T-helper 2 cell treated with Interferon-gamma antibody and Interleukin-4, amounts not matched to agents 100 ng/mL and 5 ng/mL, for 36 hours (primary cell): ENCODE data around the gene S100PBP. TPM values are rescaled to one million over a fixed set of nuclear protein-coding genes. Genes with fewer than 3 reads are reported as not detected.

ENCODE experiments used
- intact Hi-C: fragments of 100-400 bp; cut with micrococcal nuclease; formaldehyde crosslinking; loops from one replicate; pipeline ENCODE4 v1.15.1; 2023
- total RNA-seq: library from RNA; stranded (reverse); gene quantifications from 2 replicates; pipeline ENCODE4 v1.2.3, GENCODE V29; 2022

Gene S100PBP
- 62.0 and 70.3 TPM in 2 replicates for total RNA-seq

GRCh38 chr1:32817159-32817814 lies at the start of gene S100PBP, which contains the start of gene YARS1:
S100PBP (plus strand) TSS chr1:32817653; CDS start chr1:32826100, 8,447 bp downstream.
YARS1 (minus strand) TSS chr1:32817358; CDS start chr1:32817244, 114 bp downstream.
- intact Hi-C loops = loop anchor here (1.0 to 5.0 kb wide), 6 partner anchors 18 to 745 kb away; partner anchors contain the start of genes AK2, RNF19B, TMEM39B and ZBTB8OS

- intact Hi-C loops = no loop called here
Measured at GRCh38 chr1:32768110-32768850, 49.2 kb upstream of the S100PBP start.

- intact Hi-C loops = no loop called here
Measured at GRCh38 chr1:32769524-32770220, 47.8 kb upstream of the S100PBP start.

GRCh38 chr1:32770221-32770731 lies 47.2 kb upstream of the S100PBP start:
- intact Hi-C loops = no loop called here

DNA sequence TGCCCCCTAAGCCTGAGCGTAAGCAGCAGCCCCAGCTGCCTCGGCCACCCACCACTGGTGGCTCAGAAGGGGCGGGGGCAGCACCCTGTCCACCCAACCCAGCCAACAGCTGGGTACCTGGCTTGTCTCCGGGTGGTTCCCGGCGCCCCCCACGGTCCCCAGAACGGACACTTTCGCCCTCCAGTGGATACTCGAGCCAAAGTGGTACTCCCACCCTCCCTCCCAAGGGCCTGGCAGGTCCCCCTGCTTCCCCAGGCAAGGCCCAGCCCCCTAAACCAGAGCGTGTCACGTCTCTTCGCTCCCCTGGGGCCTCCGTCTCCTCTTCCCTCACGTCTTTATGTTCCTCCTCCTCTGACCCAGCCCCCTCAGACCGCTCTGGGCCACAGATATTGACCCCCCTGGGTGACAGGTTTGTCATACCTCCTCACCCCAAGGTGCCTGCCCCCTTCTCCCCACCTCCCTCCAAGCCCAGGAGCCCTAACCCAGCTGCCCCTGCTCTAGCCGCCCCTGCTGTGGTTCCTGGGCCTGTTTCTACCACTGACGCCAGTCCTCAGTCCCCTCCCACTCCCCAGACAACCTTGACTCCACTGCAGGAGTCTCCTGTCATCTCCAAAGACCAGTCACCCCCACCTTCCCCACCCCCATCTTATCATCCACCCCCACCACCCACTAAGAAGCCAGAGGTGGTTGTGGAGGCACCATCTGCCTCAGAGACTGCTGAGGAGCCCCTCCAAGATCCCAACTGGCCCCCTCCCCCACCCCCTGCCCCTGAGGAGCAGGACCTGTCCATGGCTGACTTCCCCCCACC lies 46.5 kb upstream of the S100PBP start:
- intact Hi-C loops = no loop called here

DNA sequence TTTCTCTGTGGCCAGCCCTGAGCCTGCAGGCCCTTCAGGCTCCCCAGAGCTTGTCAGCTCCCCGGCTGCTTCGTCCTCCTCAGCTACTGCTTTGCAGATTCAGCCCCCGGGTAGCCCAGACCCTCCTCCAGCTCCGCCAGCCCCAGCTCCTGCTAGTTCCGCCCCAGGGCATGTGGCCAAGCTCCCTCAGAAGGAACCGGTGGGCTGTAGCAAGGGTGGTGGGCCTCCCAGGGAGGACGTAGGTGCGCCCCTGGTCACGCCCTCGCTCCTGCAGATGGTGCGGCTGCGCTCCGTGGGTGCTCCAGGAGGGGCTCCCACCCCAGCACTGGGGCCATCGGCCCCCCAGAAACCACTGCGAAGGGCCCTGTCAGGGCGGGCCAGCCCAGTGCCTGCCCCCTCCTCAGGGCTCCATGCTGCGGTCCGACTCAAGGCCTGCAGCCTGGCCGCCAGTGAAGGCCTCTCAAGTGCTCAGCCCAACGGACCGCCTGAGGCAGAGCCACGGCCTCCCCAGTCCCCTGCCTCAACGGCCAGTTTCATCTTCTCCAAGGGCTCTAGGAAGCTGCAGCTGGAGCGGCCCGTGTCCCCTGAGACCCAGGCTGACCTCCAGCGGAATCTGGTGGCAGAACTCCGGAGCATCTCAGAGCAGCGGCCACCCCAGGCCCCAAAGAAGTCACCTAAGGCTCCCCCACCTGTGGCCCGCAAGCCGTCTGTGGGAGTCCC lies 45.7 kb upstream of the S100PBP start:
- intact Hi-C loops = no loop called here

DNA sequence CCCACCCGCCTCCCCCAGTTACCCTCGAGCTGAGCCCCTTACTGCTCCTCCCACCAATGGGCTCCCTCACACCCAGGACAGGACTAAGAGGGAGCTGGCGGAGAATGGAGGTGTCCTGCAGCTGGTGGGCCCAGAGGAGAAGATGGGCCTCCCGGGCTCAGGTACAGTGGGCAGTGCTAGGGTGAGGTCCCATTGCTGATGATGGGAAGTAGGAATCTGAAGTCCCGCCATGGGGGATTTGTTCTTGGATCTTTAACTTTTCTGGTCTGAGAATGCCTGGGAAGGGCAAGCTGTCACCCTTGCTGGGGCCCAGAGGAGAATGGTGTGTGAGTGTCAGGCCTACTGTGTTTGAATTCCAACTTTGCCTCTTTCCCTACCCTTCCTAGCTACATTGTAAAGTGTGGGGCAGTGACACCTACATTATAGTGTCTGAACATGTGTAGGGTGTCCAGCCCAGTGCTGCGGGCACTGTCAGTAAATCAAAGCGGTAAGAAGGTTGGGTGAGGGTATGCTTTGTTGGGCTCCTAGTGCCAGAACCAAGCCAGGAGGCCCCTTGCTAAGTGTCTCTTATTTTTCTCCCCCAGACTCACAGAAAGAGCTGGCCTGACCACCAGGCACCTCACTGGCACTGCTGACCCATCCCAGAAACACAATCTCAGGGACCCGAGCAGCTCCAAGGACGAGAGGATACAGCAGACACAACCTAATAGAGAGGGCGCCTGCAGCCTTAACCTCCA lies 45.0 kb upstream of the S100PBP start:
- intact Hi-C loops = loop anchor here (1.0 kb wide), 2 partner anchors 60 to 252 kb away; no protein-coding TSS in a partner anchor

GRCh38 chr1:32773018-32773763 lies 44.3 kb upstream of the S100PBP start:
- intact Hi-C loops = loop anchor here (1.0 kb wide), 2 partner anchors 61 to 253 kb away; no protein-coding TSS in a partner anchor

DNA sequence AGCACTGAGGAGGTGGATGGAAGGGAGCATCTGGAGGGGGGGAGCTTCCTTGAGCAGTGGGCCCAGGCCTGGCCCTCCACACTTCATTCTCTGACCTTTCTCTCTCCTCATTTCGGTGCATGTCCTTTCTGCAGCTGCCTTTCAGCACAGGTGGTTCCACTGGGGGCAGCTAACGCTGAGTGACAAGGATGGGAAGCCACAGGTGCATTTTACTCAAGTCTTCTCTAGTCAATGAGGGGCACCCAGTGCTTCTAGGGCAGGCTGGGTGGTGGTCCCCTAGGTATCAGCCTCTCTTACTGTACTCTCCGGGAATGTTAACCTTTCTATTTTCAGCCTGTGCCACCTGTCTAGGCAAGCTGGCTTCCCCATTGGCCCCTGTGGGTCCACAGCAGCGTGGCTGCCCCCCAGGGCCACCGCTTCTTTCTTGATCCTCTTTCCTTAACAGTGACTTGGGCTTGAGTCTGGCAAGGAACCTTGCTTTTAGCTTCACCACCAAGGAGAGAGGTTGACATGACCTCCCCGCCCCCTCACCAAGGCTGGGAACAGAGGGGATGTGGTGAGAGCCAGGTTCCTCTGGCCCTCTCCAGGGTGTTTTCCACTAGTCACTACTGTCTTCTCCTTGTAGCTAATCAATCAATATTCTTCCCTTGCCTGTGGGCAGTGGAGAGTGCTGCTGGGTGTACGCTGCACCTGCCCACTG lies 43.5 kb upstream of the S100PBP start:
- intact Hi-C loops = loop anchor here (1.0 kb wide), 2 partner anchors 62 to 254 kb away; no protein-coding TSS in a partner anchor

GRCh38 chr1:32774464-32774808 lies 43.0 kb upstream of the S100PBP start:
- intact Hi-C loops = no loop called here

DNA sequence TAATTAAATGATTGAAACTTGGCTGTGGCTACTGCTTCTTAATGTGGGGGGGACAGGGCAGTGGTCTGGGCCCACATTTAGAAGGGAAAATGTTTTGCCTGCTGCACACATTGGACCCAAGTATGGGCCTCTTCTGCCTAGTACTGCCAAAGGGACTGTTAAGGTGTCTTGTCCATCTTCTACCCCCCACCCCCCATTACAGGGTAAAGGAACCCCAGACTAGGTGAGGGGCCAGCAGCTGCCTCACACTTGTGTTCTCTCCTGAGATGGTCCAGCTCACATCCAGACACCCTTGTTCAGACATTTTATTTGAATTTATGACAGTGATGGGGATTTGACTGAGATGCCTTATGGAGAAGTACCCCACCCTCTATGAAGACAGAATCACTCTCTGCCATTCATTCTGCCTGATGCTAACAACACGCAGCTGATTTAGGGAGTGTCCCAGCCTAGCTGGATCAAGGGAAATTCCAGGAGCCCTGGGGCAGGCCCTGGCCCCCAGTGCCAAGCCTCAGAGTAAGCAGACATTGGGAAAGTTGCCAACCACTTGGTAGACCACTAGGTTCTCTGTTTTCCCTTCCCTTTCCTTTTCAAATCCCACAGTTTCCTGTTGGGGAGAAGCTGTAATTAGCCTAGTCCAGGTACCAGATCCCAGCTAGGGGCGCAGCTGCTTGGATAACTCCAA lies 42.4 kb upstream of the S100PBP start:
- intact Hi-C loops = no loop called here

DNA sequence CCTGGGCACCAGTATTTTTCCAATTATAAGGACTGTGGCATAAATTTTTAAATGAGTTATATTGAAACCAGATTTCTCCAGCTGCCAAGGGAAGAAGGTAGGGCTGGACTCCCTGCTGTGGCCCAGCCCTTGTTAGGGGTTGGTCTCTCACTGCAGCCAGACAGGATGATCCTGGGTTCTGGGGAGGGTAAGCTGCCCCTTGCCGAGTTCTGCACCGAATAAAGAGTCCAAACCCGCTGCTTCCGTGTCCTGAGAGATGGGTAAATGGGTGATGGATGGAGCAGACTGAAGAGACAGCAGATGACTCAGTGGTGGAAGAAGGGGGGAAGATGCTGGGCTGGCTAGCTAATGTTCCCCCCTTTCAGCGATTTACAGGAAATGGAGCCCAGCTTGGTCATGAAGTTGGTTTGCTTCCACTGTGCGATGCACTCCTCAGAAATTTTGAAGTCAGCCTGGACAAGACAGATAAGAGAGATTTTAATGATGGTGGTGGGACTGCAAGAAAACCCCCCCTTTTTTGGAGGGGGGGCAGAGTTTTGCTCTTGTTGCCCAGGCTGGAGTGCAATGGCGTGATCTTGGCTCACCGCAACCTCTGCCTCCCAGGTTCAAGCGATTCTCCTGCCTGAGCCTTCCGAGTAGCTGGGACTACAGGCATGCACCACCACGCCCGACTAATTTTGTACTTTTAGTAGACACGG lies 41.7 kb upstream of the S100PBP start:
- intact Hi-C loops = no loop called here

- intact Hi-C loops = no loop called here
Measured at GRCh38 chr1:32779242-32779641, 38.2 kb upstream of the S100PBP start.

GRCh38 chr1:32780005-32780404 lies 37.4 kb upstream of the S100PBP start:
- intact Hi-C loops = no loop called here

GRCh38 chr1:32780628-32781234 lies 36.7 kb upstream of the S100PBP start:
- intact Hi-C loops = no loop called here

DNA sequence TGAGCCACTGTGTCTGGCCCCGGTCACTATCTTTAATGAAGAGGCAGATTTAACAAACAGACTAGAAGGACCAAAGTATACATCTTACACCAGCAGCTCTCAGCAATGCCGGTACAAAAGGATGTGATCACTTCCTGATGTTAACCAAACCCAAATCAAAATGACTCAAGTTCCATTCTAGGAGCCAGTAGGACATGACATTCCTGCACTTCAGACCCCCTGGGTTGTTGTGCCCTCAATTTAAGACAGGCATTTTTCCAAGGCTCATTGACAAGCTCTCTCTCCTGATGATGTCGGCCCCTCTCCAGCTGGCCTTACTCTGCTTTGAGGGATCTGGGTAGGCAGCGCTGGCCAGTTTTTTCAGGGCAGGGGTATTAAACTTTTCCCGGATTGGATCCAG lies 35.4 kb upstream of the S100PBP start:
- intact Hi-C loops = no loop called here

DNA sequence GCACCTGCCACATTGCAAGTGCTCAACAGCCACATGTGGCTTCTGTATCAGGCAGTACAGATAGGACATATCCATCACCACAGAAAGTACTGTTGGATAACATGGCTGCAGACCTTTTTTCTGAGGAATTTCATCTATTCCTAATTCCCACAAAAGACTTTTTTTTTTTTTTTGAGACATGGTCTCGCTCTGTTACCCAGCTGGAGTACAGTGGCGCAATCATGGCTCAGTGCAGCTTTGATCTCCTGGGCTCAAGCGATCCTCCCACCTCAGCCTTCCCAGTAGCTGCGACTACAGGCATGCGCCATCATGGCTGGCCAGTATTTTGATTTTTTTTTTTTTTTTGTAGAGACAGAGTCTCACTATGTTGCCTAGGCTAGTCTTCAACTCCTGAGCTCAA lies 33.6 kb upstream of the S100PBP start:
- intact Hi-C loops = no loop called here
